Activated effector memory CD4-positive, alpha-beta T cell treated with anti-CD3 and anti-CD28 coated beads, Interleukin-2, amount 50 U/mL, for 16 hours (primary cell): Measurements from ENCODE around the gene MOB3A.

Source experiments
- DNase-seq: peaks from one replicate; pipeline ENCODE4 v3.0.0-alpha.2; 2020

MOB3A gene

GRCh38 chr19:2021453-2022140, 74.5 kb downstream of the MOB3A start:
- peak; percentile 39 for DNase-seq
